ENCODE results near the gene SHISA7.

DNA sequence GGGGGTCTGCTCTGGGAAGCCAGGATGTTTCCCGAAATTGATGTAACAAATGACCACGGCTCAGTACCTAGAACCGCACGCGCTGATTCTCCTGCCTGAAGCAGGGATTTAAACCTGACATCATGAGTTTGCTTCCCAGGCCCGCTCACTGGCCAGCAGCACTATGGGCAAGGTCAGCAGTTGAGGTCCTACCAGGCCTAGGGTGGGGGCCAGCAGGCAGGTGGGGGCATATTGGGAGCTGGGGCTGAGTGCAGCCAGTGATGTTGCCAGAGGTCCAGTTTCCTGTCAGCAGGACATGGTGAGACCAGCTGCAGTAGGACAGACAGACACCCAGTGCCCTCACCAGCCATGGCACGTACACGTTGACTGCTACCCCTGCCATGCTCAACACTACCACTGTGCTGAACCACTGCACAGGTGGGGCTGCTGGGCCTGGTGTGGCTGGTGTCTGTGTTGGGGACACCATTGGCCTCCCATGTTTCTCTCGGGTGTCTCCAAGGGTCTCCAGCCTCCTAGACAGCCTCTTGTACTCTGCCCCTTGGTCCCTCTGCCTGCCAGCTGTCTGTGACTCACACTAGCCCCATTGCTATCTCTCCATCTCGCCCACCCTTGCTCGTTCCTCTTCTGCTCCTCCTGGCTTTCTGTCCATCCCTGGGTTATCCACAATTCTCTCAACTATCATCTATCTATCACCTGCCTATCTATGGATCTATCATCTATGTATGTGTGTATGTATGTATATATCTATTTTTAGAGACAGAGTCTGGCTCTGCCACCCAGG is 22.6 kb upstream of the SHISA7 start:
- no peak for TF ChIP-seq POLR2AphosphoS5 (IDR thresholded peaks at IDR 0.05; ENCODE audit: low read depth)
- TF ChIP-seq, protein P1, sequence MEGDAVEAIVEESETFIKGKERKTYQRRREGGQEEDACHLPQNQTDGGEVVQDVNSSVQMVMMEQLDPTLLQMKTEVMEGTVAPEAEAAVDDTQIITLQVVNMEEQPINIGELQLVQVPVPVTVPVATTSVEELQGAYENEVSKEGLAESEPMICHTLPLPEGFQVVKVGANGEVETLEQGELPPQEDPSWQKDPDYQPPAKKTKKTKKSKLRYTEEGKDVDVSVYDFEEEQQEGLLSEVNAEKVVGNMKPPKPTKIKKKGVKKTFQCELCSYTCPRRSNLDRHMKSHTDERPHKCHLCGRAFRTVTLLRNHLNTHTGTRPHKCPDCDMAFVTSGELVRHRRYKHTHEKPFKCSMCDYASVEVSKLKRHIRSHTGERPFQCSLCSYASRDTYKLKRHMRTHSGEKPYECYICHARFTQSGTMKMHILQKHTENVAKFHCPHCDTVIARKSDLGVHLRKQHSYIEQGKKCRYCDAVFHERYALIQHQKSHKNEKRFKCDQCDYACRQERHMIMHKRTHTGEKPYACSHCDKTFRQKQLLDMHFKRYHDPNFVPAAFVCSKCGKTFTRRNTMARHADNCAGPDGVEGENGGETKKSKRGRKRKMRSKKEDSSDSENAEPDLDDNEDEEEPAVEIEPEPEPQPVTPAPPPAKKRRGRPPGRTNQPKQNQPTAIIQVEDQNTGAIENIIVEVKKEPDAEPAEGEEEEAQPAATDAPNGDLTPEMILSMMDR (IDR thresholded peaks at IDR 0.05; ENCODE audit: insufficient read depth, low read length) = no peak
- TF ChIP-seq GABPA (IDR thresholded peaks at IDR 0.05; ENCODE audit: low read depth) = no peak
